ENCODE data around the gene ANKRD9. TPM values are rescaled to one million over a fixed set of nuclear protein-coding genes. Genes with fewer than 3 reads are reported as not detected.
"Not testable (repeated sequence)": the region's sequence is repeated elsewhere in the genome, so short reads cannot be mapped to it uniquely, and the experiment has no call there.

Gene ANKRD9
- polyA plus RNA-seq (ENCODE audit: insufficient read depth in 1 of 5, insufficient read length in 5 of 5, low replicate concordance in 1 of 5): 1 to 10 TPM; 3.6 to 9.5 (median 3.8) TPM
- long read RNA-seq, donor 1, full-length matches to known transcripts: 14 of 14 reads
- long read RNA-seq, donor 1, partial matches to known transcripts: 0 of 14 reads
- long read RNA-seq, donor 1, other reads (novel, unspliced or antisense): 0 of 14 reads
- long read RNA-seq, donor 2, full-length matches to known transcripts: 5 of 5 reads
- long read RNA-seq, donor 2, partial matches to known transcripts: 0 of 5 reads
- long read RNA-seq, donor 2, other reads (novel, unspliced or antisense): 0 of 5 reads
- long read RNA-seq, donor 3, transcript ANKRD9-205 (3 exons, 1,413 nt): major isoform, 7 of 9 reads
- long read RNA-seq, donor 3, partial matches to known transcripts: 0 of 9 reads
- long read RNA-seq, donor 3, other reads (novel, unspliced or antisense): 0 of 9 reads
- long read RNA-seq, donor 4, partial matches to known transcripts: 0 of 5 reads
- long read RNA-seq, donor 4, other reads (novel, unspliced or antisense): 0 of 5 reads
- long read RNA-seq, donor 5, full-length matches to known transcripts: 15 of 15 reads
- long read RNA-seq, donor 5, partial matches to known transcripts: 0 of 15 reads
- long read RNA-seq, donor 5, other reads (novel, unspliced or antisense): 0 of 15 reads
- long read RNA-seq, donor 6, full-length matches to known transcripts: 12 of 12 reads
- long read RNA-seq, donor 6, partial matches to known transcripts: 0 of 12 reads
- long read RNA-seq, donor 6, other reads (novel, unspliced or antisense): 0 of 12 reads
- long read RNA-seq, donor 7, partial matches to known transcripts: 0 of 7 reads
- long read RNA-seq, donor 7, other reads (novel, unspliced or antisense): 0 of 7 reads
- long read RNA-seq, donor 8, full-length matches to known transcripts: 1 of 1 reads
- long read RNA-seq, donor 8, partial matches to known transcripts: 0 of 1 reads
- long read RNA-seq, donor 8, other reads (novel, unspliced or antisense): 0 of 1 reads

GRCh38 chr14:102509746-102510615, at the start of gene ANKRD9:
Gene ANKRD9 (minus strand): TSS chr14:102509776. CDS start chr14:102507889, 1,887 bp downstream.
- DNase-seq: peak; percentile 88 to 91

- no peak for DNase-seq
Measured at GRCh38 chr14:102558556-102558955, 49.0 kb upstream of the ANKRD9 start.

GRCh38 chr14:102557434-102558226, 48.1 kb upstream of the ANKRD9 start:
- no peak for DNase-seq

DNA sequence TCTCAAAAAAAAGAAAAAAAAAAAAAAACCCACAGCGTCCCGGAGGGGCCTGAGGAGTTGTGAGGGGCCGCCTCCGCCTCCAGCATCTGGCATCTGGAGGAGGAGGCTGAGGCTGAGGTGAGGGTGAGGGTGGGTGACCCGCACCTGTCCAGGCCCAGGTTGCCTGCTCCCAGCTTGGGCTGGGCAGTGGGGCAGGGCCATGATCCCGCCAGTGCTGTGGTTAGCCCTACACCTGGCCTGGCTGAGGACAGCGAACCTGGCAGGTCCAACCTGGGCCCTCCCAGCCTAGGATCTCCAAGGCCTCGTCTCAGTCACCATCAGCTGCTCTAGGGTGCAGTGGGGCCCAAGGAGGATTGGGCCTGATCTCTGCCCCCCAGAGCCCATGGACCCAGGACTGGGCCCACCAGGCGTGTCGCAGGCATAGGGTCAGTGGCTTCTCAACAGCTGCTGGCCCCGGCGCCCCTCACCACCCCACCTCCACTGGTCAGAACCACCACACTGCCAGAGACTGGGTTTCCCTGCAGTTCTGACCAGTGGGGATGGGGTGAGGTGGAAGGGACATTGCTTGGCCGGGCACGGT, 46.6 kb upstream of the ANKRD9 start:
- no peak for DNase-seq

- no peak for DNase-seq
Measured at GRCh38 chr14:102554821-102555819, 45.5 kb upstream of the ANKRD9 start.

DNA sequence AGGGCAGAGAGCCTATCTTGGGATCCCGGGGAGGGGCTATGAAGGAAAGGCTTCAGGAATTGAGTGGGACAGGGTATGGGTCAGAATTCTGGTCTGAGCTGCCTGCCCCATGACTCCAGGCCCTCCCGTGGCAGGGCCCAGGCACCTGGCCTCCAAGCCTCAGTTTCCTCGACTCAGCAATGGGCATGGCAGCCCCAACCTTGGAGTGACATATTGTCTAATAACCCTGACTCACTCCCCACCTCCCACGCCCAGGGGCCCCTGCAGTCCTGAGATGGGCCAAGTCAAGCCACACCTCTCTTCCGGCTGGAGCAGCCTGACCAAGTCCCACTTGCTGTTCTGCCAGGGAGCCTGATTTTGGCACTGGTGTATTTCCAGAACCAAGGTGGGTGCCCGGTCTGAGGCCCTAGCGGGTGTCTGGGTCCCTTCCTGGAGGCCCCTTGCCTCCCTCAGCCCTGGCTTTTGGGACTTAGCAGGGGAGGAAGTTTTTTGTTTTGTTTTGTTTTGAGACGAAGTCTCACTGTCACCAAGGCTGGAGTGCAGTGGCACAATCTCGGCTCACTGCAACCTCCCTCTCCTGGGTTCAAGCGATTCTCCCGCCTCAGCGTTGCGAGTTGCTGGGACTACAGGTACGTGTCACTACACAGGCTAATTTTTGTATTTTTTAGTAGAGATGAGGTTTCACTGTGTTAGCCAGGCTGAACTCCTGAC, 42.6 kb upstream of the ANKRD9 start:
- no peak for DNase-seq

GRCh38 chr14:102550927-102551401, 41.4 kb upstream of the ANKRD9 start:
- DNase-seq: not testable (repeated sequence)

- no peak for DNase-seq
Measured at GRCh38 chr14:102548616-102549240, 39.2 kb upstream of the ANKRD9 start.

DNA sequence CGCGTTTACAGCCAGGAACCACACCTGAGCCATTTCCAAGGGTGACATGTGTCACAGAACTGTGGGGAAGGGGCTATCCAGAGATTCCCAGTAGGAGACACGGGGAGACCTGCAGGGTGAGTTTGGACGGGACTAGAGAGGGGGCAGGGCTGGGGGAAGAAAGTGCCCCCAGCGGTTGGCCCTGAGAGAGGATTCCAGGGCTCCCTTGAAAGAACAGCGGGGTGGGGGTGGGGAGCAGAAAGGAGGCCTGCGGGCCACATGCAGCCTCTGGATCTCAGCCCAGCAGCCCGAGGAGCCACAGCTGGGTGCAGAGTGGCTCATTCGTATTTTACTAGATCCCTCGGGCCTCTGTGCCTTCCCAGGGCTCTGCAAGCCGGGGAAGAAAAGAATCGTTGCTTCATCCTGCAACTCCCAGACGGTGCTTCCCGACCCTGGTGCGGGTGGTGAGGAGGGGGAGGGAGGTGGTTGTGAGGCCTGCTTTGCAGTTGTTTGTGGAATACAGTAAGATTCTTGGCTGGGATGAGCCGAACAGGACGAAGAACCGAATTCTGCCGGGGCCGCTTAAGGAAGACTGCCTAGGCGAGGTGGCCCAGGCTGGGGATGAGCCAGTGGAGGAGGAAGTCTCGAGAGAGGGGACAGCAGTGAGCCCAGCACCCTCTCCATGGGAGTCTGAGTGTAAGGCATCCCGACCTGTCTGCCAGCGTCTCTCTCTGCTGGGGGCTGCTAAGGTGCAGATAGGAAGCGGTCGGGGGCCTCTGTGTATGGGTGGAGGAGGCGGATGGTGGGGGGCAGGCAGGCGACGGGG, 36.1 kb upstream of the ANKRD9 start:
- peak; percentile 51 to 60 for DNase-seq

- DNase-seq: no peak
Measured at GRCh38 chr14:102544747-102545460, 35.3 kb upstream of the ANKRD9 start.

DNA sequence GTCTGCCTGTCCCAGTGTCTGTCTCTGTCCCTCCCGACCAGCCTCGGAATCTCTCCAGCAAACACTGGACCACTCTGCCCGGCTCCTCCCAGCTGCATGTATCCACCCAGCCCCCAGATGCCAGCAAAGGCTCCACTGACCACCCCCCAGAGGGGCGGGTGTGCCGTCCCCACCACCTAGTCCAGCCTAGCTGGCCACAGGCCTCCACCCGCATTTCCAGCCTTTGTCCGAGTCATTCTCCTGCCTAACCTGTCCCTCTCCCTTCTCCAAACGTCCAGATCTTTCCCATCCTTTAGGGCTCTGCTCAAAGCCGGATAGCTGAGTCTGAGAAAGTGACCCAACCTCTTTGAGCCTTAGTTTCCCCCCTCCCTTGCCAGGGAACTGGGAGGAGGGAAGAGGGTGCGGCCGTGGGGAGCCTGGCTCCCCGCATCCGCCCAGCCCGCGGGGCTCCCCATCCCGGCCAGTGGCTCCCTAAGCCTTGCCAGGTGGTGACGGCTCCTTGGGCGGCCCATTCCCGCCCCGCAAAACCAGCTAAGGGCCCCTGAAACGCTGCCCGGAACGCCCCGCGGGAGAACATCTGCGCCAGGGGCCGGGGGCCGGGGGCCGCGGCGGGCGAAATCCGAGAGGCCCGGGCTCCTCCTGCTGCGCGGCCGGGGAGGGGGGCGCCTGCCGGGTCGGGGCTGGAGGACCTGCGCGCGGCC, 34.6 kb upstream of the ANKRD9 start:
- no peak for DNase-seq

- DNase-seq: no peak
Measured at GRCh38 chr14:102541771-102542170, 32.2 kb upstream of the ANKRD9 start.

DNA sequence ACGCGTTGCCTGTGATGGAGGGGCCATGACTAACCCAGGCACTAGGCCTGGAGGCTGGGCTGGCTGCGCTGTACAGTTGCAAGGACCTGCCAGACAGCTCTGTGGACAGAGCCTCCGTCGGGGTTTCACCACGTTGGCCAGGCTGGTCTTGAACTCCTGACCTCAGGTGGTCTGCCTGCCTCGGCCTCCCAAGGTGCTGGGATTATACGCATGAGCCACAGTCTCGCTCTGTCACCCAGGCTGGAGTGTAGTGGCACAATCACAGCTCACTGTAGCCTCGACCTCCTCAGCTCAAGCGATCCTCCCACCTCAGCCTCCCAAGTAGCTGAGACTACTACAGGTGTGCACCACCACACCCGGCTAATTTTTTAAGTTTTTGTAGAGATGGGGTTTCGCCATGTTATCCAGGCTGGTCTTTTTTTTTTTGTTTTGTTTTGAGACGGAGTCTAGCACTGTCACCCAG, 31.5 kb upstream of the ANKRD9 start:
- DNase-seq: not testable (repeated sequence)

DNA sequence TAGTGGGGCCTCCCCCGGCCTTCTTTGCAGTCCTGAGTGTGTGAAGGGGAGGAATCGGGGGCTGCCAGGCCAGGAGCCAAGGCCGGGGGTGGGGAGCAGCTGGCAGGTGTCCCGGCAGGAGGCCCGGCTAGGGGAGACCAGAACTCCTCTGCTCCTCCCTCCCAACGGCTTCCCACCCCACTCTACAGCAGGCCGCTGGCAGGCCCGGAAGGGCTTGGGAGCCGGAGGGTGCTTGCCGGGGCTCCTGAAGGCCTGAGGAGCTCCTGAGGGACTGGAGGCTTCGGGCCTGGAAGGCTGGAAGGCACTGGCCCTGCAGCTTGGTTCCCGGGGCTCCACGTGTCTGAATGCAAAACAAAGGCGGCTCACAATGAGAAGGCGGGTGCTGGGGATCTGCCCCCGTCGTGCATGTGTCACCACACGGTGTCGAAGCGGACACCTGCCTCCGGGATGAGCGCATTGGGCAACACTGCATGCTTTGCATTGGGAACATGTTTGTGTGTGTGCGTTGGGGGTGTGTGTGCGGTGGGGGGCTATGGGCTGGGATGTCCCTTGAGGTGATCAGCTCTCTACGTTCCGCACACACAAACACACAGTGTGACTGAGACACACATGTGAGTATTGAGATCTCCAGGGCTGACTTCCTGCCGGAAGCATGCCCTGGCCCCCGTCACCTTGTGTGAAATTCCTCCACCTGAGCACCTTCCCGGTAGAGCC, 30.9 kb upstream of the ANKRD9 start:
- peak; percentile 93 to 94 for DNase-seq
